Measurements from ENCODE around the gene CEACAM4. TPM values are rescaled to one million over a fixed set of nuclear protein-coding genes. Genes with fewer than 3 reads are reported as not detected.

Gene CEACAM4
- total RNA-seq: not detected in 2 replicates

DNA sequence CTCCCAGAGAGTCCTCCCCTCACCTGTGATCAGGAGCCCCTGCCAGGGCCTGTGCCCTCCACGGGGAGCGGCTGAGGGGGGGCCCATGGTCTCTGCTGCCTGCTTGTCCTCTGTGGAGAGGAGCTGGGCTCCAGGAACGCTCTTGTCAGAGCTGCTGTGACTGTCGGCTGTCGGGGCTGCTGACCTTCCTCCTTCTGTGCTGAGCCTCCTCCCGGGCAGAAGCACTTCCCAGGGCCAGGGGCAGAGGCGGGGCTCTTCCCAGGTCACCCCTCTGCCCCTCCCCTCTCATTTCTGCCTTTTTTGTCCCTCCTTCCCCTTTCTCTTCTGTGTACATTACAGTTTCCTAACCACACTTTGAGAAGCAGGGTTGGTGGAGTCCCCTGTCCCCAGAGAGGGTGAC lies at the start of gene CEACAM4:
CEACAM4 (minus strand) TSS at position 198 of the 400 bp plus-strand sequence; CDS start at position 87, 111 bp downstream.

DNA sequence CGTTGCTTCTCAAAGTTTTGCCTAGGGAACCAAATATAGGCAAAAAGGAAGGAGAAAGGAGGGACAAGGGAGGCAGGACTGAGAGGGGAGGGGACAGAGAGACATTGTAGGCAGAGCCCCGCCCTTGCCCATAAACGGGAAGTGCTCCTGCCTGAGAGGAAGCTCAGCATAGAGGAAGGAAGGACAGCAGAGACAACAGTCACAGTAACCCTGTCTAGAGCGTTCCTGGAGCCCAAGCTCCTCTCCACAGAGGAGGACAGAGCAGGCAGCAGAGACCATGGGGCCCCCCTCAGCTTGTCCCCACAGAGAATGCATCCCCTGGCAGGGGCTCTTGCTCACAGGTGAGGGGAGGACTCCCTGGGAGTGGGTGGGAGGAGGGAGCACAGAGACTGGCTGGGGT lies 50.9 kb downstream of the CEACAM4 start, which contains the start of gene CEACAM21:
CEACAM21 (plus strand) TSS at position 169 of the 400 bp plus-strand sequence; CDS start at position 278, 109 bp downstream.

Other genes starting within 250 kb of the CEACAM4 start
- 18.9 and 25.3 TPM in 2 replicates for gene EXOSC5, start 229.7 kb downstream of the CEACAM4 start, total RNA-seq
- gene BCKDHA, start 229.3 kb downstream of the CEACAM4 start, total RNA-seq: 43.7 and 108 TPM in 2 replicates
- gene B3GNT8, start 199.7 kb downstream of the CEACAM4 start, total RNA-seq: 1.5 and 3.9 TPM in 2 replicates
- gene DMAC2, start 187.2 kb downstream of the CEACAM4 start, total RNA-seq: 45.6 and 57.0 TPM in 2 replicates
- not detected in 2 replicates for gene ERICH4, start 183.9 kb downstream of the CEACAM4 start, total RNA-seq
- gene CEACAM21, start 50.9 kb downstream of the CEACAM4 start, total RNA-seq: not detected in 2 replicates
- gene CEACAM7, start 61.2 kb upstream of the CEACAM4 start, total RNA-seq: not detected in 2 replicates
- not detected in 2 replicates for gene CEACAM5, start 81.6 kb upstream of the CEACAM4 start, total RNA-seq
- gene CEACAM6, start 128.5 kb upstream of the CEACAM4 start, total RNA-seq: not detected in 2 replicates
- not detected in 2 replicates for gene CEACAM3, start 169.5 kb upstream of the CEACAM4 start, total RNA-seq
- not detected in 2 replicates for gene LYPD4, start 217.6 kb upstream of the CEACAM4 start, total RNA-seq
- not detected in 2 replicates for gene DMRTC2, start 218.0 kb upstream of the CEACAM4 start, total RNA-seq
- gene RPS19, start 233.2 kb upstream of the CEACAM4 start, total RNA-seq: 2,150 and 2,952 TPM in 2 replicates